Activated T-helper 1 cell treated with anti-CD3 and anti-CD28 coated beads, Interleukin-12 subunit alpha, Interleukin-12 subunit beta, Interleukin-2, Interleukin-4 antibody, amounts not matched to agents 30 ng/mL and 10 ng/mL and 1 ng/mL, durations not matched to agents 14 hours and 24 hours and 36 hours (primary cell): ENCODE data around the gene DAPK2. TPM values are rescaled to one million over a fixed set of nuclear protein-coding genes. Genes with fewer than 3 reads are reported as not detected.

Experiments
- DNase-seq: peaks from one replicate; pipeline ENCODE4 v3.0.0; 2021; ENCODE audit warnings: low spot score
- H3K27ac Mint-ChIP-seq: one replicate; pipeline ENCODE4 v1.8.0; 2021; ENCODE audit warnings: mild to moderate bottlenecking, mixed read lengths
- H3K27me3 Mint-ChIP-seq: one replicate; pipeline ENCODE4 v1.8.0; 2022; ENCODE audit warnings: mild to moderate bottlenecking, moderate library complexity, mixed read lengths; ENCODE audit not compliant: insufficient read depth
- H3K36me3 Mint-ChIP-seq: one replicate; pipeline ENCODE4 v1.8.0; 2021; ENCODE audit warnings: low read depth, mixed read lengths
- H3K4me1 Mint-ChIP-seq: one replicate; pipeline ENCODE4 v1.8.0; 2021; ENCODE audit warnings: low read depth, mixed read lengths
- H3K4me3 Mint-ChIP-seq: one replicate; pipeline ENCODE4 v1.8.0; 2021; ENCODE audit warnings: mild to moderate bottlenecking, moderate library complexity, mixed read lengths
- H3K9me3 Mint-ChIP-seq: one replicate; pipeline ENCODE4 v1.8.0; 2021; ENCODE audit warnings: mixed read lengths
- intact Hi-C: fragments of 100-400 bp; cut with micrococcal nuclease; formaldehyde crosslinking; loops from one replicate; pipeline ENCODE4 v1.15.1; 2024
- total RNA-seq: library from RNA; stranded (reverse); gene quantifications from 2 replicates; pipeline ENCODE4 v1.2.3, GENCODE V29; 2022

Gene DAPK2
- total RNA-seq, 1 donor from 2014 or later = 8.7 TPM

DNA sequence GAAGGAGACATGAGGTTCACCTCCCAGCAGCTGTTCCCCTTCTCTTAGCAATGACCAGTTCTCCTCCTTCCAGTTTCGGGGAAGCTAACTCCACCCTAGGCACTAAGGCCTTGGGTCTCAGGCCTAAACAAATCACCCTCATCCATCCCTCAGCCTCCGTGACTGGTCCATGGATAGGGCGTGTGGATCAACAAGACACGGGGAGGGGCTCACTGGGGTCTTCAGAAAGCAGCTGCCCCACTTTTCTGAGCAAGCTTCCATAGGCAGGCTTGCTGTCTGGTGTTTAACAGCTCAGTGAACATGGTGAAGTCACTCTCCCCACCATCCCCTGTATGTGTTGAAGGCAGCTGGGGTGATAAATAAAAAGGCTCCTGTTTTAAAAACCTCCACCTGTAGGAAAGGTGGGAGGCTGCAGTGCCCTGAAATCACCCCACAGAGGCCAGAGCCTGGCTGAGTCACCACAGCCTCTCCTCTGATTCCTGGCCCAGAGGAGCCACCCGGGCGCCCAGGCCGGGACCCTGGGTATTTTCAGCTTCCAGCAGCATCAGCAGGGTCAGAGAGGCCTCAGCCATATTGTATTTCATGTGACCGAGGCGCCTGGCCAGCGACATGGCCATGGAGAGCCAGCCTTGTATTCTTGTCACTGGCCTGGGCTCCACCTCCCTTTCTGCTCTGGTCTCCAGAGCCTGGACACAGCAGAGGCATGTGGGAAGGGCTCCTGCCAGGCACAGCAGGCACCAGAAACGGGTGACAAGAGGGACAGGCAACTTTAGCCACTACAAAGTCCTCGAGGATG is 152.2 kb downstream of the DAPK2 start:
- H3K36me3 Mint-ChIP-seq = peaks cover 2% of the 10 kb centered on the region
- peaks cover 76% of the 10 kb centered on the region for H3K4me1 Mint-ChIP-seq
- intact Hi-C loops = loop anchor here (1.0 to 5.0 kb wide), 2 partner anchors 77 to 422 kb away; no protein-coding TSS in a partner anchor
- peaks cover 1% of the 10 kb centered on the region for H3K27me3 Mint-ChIP-seq
- H3K9me3 Mint-ChIP-seq = no peaks in the 10 kb centered on the region
- H3K27ac Mint-ChIP-seq = no peak overlapping the region
- H3K4me3 Mint-ChIP-seq = no peak overlapping the region
- DNase-seq = no peak

DNA sequence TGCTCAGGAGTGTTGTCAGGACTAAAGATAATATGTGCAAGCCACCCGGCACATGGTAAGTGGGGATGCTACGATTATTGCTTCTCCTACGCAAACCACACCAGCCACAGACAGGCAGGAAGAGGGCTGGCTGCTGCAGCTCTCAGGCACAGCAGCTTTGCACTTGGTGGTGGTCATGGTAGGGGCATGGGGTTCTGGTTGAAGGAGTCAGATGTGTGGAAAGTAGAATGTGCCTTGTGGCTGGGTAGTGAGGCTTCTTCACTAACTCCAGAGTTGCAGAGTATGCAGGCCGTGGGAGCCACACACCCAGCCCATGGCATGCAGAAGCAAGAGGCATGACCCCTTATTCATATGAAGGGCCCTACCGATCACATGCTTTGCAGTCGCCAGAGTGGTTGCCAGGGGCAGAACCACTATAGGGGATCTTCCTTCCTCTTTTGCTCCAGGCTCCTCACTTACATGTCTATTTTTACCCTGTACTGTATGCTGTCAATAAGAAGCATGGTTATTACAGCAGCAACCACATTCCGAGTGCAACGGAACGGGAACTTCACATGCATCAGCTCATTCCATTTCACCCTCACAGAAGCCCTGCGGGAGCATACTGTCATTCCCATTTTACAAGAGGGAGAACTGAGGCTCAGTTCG is 153.4 kb downstream of the DAPK2 start:
- Mint-ChIP-seq H3K36me3 (peaks cover 2% of the 10 kb centered on the region), H3K27me3 (peaks cover 1% of the 10 kb centered on the region), H3K27ac (peak overlapping the region; percentile 68), H3K4me1 (peaks cover 78% of the 10 kb centered on the region), H3K9me3 (no peaks in the 10 kb centered on the region), H3K4me3 (peak overlapping the region; percentile 19)
- intact Hi-C loops = loop anchor here (1.0 to 5.0 kb wide), 4 partner anchors 78 to 421 kb away; partner anchors contain the start of gene DAPK2
- peak; percentile 84 for DNase-seq

DNA sequence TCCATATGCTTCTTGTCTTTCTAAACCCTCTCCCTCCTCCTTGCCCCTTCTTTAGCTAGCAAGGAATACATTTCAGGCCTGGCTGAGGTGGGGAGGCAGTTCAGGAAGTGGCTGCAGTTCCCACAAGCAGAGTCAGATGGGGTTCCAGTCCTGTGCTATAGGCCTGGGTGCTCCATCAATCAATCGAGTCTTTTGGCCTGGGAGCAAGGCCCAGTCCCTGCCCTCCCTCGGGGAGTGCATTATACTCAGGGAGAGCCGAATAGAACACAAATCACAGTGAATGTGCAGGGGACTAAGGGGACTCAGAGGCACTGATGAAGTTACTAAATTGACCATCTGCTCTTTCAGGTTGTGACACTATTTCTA is 154.5 kb downstream of the DAPK2 start:
- H3K36me3 Mint-ChIP-seq = peaks cover 2% of the 10 kb centered on the region
- no peaks in the 10 kb centered on the region for H3K9me3 Mint-ChIP-seq
- H3K4me1 Mint-ChIP-seq = peaks cover 68% of the 10 kb centered on the region
- peaks cover 1% of the 10 kb centered on the region for H3K27me3 Mint-ChIP-seq
- intact Hi-C loops = loop anchor here (1.0 to 5.0 kb wide), 8 partner anchors 21 to 419 kb away; partner anchors contain the start of genes DAPK2 and HERC1
- H3K4me3 Mint-ChIP-seq = peak overlapping the region; percentile 44
- no peak for DNase-seq
- peak overlapping the region; percentile 76 for H3K27ac Mint-ChIP-seq

DNA sequence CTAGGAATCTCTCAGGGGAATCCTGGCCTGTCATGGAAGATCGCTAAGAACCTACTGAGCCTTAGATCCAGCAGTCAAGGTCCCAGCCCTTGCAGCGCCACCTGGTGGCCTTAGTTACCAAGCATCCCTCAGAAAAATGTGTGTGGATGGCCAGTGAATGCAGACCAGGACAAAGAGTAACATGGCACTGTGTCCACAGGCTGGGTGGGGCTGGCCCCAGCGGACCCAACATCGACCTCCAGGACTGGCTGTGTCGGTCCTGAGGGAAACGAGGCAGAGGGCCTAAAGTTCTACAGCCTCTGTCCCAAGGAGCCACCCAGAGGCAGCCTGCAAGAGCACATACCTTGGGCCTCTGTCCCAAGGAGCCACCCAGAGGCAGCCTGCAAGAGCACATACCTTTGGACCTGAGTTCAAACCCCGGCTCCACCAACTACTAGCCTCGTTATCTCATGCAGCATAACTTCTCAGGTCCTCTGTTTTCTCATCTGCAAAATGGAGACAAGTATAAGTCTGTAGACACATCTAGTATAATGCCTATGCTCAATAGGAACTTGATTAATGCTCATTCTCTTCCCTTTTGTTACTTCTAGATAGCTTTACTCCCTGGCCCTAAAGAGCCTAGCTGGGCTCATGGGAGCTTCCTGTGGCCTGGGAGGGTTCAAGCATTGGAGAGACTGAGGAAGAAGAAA is 155.1 kb downstream of the DAPK2 start:
- peak; percentile 59 for DNase-seq
- intact Hi-C loops = loop anchor here (1.0 to 5.0 kb wide), 6 partner anchors 21 to 419 kb away; partner anchors contain the start of gene HERC1
- Mint-ChIP-seq H3K27ac (peak overlapping the region; percentile 76), H3K9me3 (no peaks in the 10 kb centered on the region), H3K4me3 (no peak overlapping the region), H3K4me1 (peaks cover 62% of the 10 kb centered on the region), H3K27me3 (peaks cover 1% of the 10 kb centered on the region), H3K36me3 (peaks cover 2% of the 10 kb centered on the region)

DNA sequence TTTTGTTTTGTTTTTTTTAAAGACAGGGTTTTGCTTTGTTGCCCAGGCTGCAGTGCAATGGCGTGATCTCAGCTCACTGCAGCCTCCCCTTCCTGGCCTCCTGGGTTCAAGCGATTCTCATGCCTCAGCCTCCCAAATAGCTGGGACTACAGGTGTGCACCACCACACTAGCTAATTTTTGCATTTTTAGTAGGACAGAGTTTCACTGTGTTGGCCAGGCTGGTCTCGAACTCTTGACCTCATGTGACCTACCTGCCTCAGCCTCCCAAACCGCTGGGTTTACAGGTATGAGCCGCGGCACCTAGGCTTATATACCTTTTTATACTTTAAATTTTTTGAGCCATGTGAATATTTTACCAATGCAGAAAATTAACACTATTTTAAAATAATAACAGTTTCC is 155.7 kb downstream of the DAPK2 start:
- H3K36me3 Mint-ChIP-seq = peaks cover 2% of the 10 kb centered on the region
- intact Hi-C loops = loop anchor here (1.0 to 5.0 kb wide), 6 partner anchors 20 to 418 kb away; partner anchors contain the start of gene HERC1
- H3K4me1 Mint-ChIP-seq = peaks cover 56% of the 10 kb centered on the region

DNA sequence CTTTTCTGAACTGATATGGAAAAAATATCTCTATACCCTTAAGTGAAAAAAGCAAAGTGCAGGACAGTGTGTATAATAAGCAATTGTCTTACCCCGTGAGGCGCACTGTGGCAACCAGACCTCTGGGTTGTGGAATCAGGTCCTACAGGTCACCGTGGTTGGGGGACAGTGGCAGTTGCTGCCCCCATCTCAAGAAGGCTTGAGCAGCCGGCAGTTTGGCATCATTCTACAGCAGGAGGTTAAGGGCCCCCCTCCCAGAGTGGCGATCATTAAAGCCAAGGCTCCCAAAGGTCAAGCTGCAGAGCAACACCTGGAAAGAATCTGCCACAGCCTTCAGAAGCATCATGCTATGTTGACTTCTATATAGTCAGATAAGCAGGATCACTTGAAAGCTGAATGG is 156.5 kb downstream of the DAPK2 start:
- H3K4me1 Mint-ChIP-seq = peaks cover 48% of the 10 kb centered on the region
- no peak overlapping the region for H3K27ac Mint-ChIP-seq
- DNase-seq = no peak
- H3K36me3 Mint-ChIP-seq = no peaks in the 10 kb centered on the region
- H3K9me3 Mint-ChIP-seq = no peaks in the 10 kb centered on the region
- intact Hi-C loops = loop anchor here (5.0 kb wide), 1 partner anchor 418 kb away; no protein-coding TSS in a partner anchor
- H3K27me3 Mint-ChIP-seq = peaks cover 1% of the 10 kb centered on the region
- H3K4me3 Mint-ChIP-seq = no peak overlapping the region

More for the DNA sequence above, 155.7 kb downstream of the DAPK2 start:
- no peak for DNase-seq
- no peaks in the 10 kb centered on the region for H3K9me3 Mint-ChIP-seq
- peaks cover 1% of the 10 kb centered on the region for H3K27me3 Mint-ChIP-seq
- no peak overlapping the region for H3K4me3 Mint-ChIP-seq
- H3K27ac Mint-ChIP-seq = no peak overlapping the region

DNA sequence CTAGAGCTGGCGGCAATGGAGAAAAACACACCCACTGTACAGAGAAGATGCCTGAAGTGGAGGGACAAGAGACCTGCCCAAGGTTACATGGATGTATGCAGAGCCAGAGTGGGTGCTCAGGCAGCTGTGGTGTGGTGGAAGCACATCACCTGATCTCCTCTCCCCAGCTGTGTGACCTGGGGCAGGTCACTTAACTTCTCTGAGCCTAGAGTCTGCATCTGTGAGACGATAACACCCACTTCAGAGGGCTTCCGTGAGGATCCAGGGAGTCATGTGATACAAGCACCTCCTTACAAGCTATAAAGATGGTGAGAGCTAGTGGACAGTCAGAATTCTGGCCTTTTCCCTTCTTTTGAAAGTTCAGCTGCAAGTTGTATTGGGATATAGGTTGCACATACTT is 157.5 kb downstream of the DAPK2 start:
- Mint-ChIP-seq H3K4me1 (peaks cover 41% of the 10 kb centered on the region), H3K27me3 (peaks cover 1% of the 10 kb centered on the region), H3K36me3 (no peaks in the 10 kb centered on the region), H3K9me3 (no peaks in the 10 kb centered on the region), H3K4me3 (no peak overlapping the region), H3K27ac (no peak overlapping the region)
- DNase-seq = no peak
- intact Hi-C loops = no loop called here

DNA sequence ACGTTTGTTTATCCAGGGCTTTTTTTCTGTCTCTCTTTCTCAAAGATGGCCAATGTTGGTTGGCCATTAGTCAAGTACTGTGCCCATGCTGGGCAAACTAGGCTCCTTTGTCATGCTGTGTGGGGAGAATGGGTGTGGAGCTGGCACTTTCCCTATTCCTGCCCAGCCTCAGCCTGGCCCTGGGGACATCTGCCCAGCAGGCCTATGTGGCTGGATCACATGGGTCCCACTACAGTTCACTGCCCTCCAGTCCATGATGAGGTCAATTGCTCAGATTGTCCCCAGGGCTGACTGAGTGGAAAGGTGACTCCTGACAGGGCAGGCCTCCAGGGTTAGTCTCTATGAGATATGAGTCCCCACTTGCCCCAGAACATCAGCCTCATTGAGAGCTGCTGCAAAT is 158.1 kb downstream of the DAPK2 start:
- H3K27ac Mint-ChIP-seq = no peak overlapping the region
- H3K9me3 Mint-ChIP-seq = no peaks in the 10 kb centered on the region
- no peak for DNase-seq

DNA sequence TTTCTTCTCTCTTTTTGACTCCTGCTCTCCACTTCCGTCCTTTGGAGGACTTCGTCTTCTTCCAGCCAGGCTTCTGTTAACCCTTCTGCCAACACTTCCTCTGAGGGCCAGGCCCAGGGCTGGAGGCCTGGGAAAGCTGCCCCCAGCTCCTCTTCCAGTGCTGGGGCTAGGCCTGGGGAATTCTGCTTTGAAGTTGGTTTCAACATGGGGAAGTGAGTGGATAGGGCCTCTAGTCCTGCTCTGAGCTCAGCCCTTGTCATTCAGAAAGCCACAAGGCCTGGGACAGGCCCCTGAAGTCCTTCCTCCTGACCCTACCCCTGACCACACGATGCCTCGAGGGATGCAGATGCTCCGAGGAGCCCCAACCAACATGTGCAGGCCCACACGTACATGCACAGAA is 158.7 kb downstream of the DAPK2 start:
- intact Hi-C loops = no loop called here
- Mint-ChIP-seq H3K4me1 (peaks cover 31% of the 10 kb centered on the region), H3K27ac (no peak overlapping the region), H3K9me3 (no peaks in the 10 kb centered on the region), H3K4me3 (no peak overlapping the region), H3K36me3 (no peaks in the 10 kb centered on the region), H3K27me3 (peaks cover 1% of the 10 kb centered on the region)
- no peak for DNase-seq

More for the DNA sequence above, 158.1 kb downstream of the DAPK2 start:
- peaks cover 1% of the 10 kb centered on the region for H3K27me3 Mint-ChIP-seq
- no peaks in the 10 kb centered on the region for H3K36me3 Mint-ChIP-seq
- no peak overlapping the region for H3K4me3 Mint-ChIP-seq
- H3K4me1 Mint-ChIP-seq = peaks cover 34% of the 10 kb centered on the region
- intact Hi-C loops = no loop called here

DNA sequence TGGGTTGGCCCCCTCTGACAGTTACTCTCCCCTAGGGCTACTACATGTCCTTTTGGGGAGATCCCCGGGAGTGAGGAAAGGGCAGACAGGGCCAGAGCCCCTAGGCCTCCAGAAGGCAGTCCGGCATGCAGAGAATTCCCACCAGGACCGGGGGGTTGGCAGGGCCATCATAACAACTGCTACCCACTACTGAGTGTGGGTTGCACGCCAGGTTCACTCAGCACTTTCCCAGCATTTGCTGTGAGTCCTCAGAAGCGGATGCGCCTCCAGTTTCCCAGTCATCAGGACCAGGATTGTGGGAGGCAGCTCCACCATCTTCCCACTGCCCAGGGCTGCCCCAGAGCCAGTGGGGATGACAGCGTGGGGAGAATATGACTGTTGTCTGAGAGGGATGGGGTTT is 161.3 kb downstream of the DAPK2 start:
- Mint-ChIP-seq H3K9me3 (no peaks in the 10 kb centered on the region), H3K4me1 (peaks cover 25% of the 10 kb centered on the region), H3K27ac (no peak overlapping the region), H3K36me3 (no peaks in the 10 kb centered on the region), H3K27me3 (no peaks in the 10 kb centered on the region), H3K4me3 (no peak overlapping the region)
- no peak for DNase-seq
- intact Hi-C loops = no loop called here

DNA sequence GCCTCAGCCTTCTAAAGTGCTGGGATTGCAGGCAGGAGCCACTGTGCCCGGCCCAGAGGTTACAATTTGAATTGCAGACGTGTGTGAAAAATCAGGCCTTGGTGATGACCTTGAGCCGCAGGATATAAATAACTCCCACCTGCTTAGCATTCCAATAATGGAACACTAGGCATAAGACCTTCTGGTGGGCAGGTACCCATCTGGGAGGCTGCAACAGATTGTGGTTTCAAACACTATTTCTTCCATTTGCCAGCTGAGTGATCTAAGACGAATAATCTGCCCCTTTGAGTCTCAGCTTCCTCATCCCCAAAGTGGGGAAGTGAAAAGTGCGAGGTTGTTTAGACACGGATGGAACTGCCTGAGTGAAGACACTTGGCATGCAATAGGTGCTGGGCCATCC is 164.9 kb downstream of the DAPK2 start:
- no peak overlapping the region for H3K27ac Mint-ChIP-seq

DNA sequence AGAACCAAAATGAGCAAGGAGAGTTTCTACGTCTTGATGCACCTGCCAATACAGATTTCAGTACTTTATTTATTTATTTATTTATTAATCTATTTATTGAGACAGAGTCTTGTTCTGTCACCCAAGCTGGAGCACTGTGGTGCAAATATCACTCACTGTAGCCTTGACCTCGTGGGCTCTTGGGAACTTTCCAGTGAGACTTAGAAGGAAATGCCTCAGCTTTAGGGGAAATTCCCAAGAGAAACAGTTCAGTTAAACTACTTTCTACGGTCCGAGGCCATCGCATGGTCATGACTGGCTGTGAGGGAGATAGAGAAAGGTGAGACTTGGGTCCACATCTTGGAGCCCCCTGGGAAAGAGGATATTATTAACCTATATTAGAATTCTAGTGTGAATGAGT is 165.5 kb downstream of the DAPK2 start:
- H3K4me1 Mint-ChIP-seq = peaks cover 27% of the 10 kb centered on the region
- no peaks in the 10 kb centered on the region for H3K27me3 Mint-ChIP-seq
- no peak for DNase-seq
- peak overlapping the region; percentile 31 for H3K27ac Mint-ChIP-seq
- no peaks in the 10 kb centered on the region for H3K36me3 Mint-ChIP-seq
- no peak overlapping the region for H3K4me3 Mint-ChIP-seq
- intact Hi-C loops = no loop called here
- H3K9me3 Mint-ChIP-seq = no peaks in the 10 kb centered on the region

More for the DNA sequence above, 164.9 kb downstream of the DAPK2 start:
- H3K4me3 Mint-ChIP-seq = no peak overlapping the region
- no peak for DNase-seq
- intact Hi-C loops = no loop called here
- no peaks in the 10 kb centered on the region for H3K9me3 Mint-ChIP-seq
- no peaks in the 10 kb centered on the region for H3K27me3 Mint-ChIP-seq
- H3K36me3 Mint-ChIP-seq = no peaks in the 10 kb centered on the region
- H3K4me1 Mint-ChIP-seq = peaks cover 27% of the 10 kb centered on the region
